ENCODE data around the gene KCNIP4.
"Not testable (repeated sequence)": the region's sequence is repeated elsewhere in the genome, so short reads cannot be mapped to it uniquely, and the experiment has no call there.

Gene KCNIP4

DNA sequence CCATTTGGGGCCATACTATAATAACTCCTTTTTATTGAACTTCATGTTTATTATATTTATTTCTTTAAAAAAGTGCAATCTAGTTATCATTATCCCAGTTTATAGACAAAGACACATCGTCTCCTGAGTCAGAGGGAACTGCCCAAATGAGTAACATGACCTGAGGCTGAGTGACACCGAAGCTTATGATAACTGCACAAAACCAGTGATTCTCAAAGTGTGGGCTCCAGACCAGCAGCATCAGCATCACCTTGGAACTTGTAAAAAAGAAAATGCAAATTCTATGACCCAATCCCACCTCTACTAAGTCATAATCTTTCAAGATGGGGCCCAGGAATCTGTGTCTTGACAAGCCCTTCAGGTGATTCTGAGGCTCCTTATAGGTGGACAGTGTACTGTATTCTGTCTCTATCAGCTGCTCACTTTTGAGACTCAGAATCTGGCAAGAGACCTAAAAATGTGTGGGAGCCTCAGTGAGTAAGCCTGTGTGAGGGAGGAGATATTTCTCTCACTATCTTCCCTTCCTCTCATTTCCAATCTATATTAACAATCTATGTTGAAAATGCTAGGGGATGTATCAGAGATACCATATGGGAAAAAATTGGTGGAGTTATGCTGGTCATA is 1101.3 kb downstream of the KCNIP4 start:
- DNase-seq (ENCODE audit: low spot score): no peak

GRCh38 chr4:20844311-20844710 is 1104.3 kb downstream of the KCNIP4 start:
- DNase-seq (ENCODE audit: low spot score): no peak

DNA sequence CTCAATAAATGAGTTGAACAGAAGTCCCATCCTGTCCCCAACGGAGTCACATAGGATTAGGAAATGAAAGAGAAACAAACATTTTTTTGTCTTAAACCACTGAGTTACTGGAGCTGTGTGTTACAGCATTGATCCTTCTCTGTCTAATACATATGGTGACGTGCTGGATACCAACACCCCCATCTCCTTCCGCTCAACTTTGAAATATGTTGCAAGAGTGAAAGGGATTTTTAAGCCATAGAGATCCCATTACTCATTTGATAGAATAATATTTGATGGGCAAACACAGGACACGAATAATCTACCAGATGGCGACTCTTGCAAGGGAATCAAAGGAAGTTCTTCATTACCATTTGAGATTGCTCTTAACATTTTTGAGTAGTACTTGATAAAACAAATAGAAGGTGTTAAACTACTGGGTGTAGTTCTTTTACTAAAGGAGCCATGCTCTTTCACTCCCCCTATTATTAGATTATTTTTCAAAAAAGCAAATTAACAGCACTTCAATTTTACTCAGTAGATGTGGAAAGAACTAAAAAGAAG is 1107.9 kb downstream of the KCNIP4 start:
- no peak for DNase-seq (ENCODE audit: low spot score)

GRCh38 chr4:20839957-20840356 is 1108.6 kb downstream of the KCNIP4 start:
- DNase-seq (ENCODE audit: low spot score): peak; percentile 61

DNA sequence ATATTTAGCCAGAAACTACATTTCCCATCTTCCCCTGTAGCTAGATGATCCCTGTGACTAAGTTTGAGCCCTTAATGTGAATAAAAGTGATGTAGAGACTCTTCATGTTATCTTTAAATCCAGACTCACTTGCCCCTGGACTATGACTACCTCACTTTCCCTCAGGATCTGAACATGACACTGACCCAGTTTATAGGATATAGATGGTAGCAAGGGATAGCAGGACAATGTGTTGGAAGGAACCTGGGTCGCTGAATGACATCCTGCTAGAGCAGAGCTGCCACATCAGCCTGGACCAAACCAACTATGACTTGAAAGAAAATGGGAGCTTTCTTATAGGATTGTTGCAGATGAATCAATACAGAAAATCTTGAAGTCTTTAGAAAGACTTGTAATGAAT is 1110.1 kb downstream of the KCNIP4 start:
- DNase-seq (ENCODE audit: low spot score): no peak

DNA sequence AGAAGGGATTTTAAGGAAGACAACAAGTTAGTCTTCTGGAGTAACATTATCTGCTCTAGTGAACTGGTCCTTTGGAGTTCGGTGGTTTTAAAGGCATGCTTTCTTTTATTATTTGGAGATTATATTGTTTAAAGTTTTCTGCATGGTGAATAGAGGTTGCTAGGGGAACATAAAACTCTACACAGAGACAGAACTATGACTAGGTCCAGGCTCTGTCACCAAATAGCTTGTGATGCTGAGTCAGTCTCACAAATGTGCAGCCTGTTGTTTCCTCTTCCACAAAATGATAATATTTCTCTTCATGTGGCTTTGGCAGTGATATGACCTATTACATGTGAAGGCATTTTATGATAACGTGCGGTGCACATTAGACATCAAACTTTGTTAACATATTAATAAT is 1115.7 kb downstream of the KCNIP4 start:
- peak; percentile 55 for DNase-seq (ENCODE audit: low spot score)

- no peak for DNase-seq (ENCODE audit: low spot score)
These were observed 1116.8 kb downstream of the KCNIP4 start for GRCh38 chr4:20831746-20832145.

DNA sequence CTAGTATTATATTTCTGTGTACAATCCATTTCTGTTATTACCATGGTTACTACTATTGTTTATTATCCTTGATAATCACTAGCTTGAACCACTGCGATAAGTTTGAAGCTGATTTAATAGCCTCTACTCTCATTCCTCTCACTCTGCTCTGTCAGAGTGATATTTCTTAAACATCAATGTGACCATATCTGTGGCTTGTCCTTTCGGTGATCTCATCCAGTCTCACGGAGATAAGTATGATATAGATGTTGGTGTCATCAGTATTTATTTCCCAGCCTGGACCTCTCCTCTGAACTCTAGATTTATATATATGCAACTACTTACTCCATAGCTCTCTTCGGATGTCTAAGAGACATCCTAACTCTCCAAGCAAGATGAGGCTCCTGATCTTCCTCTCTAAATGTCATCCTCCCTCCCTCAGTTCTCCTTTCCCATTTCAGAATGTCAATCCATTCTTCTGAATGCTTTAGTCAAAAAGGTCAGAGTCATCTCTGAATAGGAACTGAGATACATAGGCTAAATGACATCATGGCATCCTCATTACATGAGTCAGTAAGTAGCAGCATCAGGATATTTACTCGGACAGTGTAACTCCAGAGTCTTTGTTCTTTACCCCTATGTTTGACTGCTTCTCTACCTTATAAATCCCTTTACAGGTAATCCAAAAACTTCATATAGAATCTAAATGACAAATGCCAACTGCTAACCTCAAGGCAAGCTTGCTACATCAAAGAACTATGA is 1118.8 kb downstream of the KCNIP4 start:
- DNase-seq (ENCODE audit: low spot score): no peak

- no peak for DNase-seq (ENCODE audit: low spot score)
These were observed 1123.1 kb downstream of the KCNIP4 start for GRCh38 chr4:20825505-20825904.

DNA sequence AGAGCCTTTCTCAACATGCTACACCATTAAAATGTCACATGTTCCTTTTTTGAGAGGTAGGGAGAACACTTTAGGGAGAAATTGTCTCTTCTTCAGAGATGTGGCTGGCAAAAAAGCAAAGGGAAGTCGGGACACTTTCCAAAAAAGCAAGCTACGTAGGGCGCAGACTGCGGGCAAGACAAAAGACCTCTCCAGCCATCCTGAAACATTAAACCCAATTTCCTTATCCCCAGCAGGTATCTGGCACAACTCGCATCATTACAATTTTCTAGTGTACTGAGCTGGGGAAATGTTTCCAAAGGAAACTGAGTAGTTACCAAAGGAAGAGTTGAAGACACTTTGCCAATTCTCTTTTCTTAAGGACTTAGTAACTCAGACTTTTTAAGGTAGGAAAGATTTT is 1132.3 kb downstream of the KCNIP4 start:
- DNase-seq (ENCODE audit: low spot score): no peak

DNA sequence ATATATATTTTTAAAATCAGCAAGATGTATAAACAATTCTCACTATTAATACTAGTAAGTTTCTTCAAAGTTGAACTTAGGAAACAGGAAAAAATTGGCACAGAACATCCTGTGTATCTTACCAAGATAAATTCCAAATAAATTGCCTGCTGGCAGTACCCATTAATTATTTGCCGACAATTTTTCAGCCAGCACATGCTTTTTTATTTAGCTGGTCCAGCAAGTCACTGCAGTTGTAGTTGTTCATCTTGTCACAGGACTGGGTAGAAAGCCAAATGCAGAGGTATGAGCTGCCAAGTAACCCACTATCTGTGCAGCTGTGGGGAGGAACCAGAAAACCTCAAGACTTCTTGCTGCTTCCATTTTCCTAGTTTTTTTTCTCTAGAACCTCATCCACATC is 1134.9 kb downstream of the KCNIP4 start:
- no peak for DNase-seq (ENCODE audit: low spot score)

- no peak for DNase-seq (ENCODE audit: low spot score)
These were observed 1138.8 kb downstream of the KCNIP4 start for GRCh38 chr4:20809812-20810211.

- DNase-seq (ENCODE audit: low spot score): no peak
These were observed 1142.9 kb downstream of the KCNIP4 start for GRCh38 chr4:20805716-20806115.

DNA sequence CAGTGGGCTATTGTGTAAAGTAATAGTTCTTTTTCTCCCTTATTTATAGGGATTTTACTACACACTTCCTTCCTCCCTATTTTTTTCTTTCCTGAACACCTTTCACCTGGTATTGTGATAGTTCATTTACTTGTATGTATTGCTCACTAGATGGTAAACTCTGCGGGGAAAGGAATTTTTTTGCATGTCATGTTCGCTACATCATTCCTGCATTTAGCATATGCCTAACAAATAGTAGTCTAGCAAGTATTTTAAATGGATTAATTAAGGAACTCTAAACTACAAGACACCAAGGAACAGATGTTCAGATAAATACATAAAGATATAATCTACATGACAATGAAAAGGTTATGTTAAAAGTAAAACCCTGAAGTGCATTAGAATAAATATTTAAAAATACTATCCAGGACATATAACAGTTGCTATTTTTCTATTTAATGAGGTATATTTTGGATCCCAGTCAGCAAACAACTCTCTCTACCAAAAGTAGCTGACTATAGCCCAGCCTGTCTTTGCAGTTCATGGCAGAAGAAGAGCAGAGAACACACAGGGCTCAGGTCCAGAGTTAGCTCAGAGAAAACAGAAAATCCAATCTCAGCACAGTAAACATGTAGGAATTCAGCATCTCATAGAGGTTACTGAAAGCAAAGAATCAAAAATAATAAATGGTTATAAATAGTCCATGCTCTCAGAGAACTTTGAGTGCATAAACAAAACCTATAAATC is 1160.5 kb downstream of the KCNIP4 start:
- DNase-seq (ENCODE audit: low spot score): no peak

GRCh38 chr4:20783134-20783533 is 1165.4 kb downstream of the KCNIP4 start:
- DNase-seq (ENCODE audit: low spot score): not testable (repeated sequence)

DNA sequence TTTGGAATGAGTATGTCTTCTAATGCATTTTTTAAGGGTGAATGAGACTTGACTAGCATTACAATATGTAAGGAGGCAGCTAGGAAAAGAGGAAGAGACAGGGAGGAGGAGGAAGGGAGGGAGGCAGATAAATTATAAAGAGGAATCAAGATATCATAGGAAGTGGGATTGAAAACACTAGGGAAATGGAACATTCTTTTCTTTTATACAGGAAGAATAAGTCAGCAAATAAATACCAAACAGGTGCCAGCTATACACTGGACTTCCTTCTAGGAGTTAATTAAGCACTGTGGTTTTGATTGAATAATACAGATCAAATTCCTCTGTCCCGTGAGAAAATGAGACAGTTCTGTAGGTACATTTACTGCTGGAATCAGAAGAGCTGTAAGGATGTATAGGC is 1169.7 kb downstream of the KCNIP4 start:
- no peak for DNase-seq (ENCODE audit: low spot score)

- peak; percentile 65 for DNase-seq (ENCODE audit: low spot score)
These were observed 1175.2 kb downstream of the KCNIP4 start for GRCh38 chr4:20773144-20773997.

DNA sequence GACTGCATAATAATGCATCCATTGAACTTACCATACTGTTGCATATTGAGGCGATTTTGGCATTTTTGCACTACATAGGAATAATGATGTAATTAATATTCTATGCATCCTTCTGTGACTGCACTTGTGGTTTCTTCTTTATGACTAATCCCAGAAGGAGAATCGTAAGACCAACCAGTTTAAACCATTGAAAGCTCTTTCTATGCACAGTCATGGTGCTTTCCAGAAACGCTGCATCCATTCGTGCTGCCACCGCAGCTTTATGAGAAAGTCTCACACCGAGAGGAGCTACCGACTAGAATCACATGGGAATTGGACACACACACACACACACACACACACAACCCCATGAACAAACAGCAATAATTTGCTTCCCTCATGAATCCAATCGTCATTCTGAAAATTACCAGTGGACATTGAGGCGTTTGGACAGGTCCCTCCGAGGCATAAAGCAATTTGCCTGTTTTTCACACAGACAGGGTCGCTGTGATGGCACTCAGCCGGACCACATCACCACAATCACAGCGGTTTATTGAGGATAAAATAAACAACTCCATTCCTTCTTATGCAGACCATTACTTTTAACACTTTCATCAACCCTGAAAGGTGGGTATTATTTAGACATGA is 1184.1 kb downstream of the KCNIP4 start:
- no peak for DNase-seq (ENCODE audit: low spot score)

DNA sequence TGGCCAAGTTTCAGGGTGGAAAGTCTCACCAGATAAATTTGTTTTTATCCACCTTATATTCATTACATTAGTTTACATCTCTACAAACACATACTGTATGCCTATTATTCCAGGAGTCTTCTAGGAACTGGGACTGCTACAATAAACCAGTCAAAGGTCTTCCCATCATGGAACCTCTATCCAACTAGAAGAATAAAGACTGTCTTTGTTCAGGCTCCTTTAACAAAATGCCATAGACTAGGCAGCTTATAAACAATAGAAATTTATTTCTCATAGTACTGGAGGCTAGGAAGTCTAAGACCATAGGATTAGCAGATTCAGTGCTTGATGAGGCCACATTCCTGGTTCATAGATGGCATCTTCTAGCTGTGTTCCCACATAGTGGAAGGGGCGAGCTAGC is 1186.7 kb downstream of the KCNIP4 start:
- no peak for DNase-seq (ENCODE audit: low spot score)

DNA sequence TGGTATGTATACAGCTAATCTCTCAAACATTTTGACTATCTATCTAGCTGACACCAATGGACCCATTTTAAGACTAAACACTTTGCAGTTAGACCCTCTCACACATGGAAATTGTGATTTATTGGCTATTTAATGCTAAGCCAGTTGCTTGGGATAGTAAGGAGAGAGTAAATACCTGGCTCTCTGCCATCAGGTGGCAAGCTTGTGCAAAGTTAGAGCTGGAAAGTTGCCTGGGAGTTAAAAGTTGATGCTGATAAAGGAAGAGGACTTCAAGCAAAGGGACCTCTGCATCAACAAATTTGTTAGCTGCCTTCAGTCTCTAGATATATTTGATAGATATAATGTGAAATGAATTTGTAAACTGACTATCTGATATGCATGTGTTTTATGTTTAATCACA is 1187.2 kb downstream of the KCNIP4 start:
- no peak for DNase-seq (ENCODE audit: low spot score)

DNA sequence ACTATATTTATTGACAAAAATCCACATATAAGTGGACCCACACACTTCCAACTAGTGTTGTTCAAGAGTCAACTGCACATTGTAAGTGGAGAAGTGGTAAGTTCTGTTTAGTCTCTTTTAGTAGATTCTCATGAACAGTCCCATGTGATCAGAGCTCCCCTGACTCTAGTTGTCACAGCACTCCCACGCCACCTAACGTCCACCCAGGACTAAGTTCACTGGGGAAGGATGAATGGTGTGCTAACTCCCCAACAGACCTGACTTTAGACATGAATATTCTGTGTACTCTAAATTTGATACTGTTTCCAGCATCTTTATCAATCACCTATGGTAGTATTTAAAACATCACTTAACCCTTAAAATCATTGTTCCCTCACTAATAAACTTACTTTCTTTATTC is 1188.5 kb downstream of the KCNIP4 start:
- DNase-seq (ENCODE audit: low spot score): no peak

DNA sequence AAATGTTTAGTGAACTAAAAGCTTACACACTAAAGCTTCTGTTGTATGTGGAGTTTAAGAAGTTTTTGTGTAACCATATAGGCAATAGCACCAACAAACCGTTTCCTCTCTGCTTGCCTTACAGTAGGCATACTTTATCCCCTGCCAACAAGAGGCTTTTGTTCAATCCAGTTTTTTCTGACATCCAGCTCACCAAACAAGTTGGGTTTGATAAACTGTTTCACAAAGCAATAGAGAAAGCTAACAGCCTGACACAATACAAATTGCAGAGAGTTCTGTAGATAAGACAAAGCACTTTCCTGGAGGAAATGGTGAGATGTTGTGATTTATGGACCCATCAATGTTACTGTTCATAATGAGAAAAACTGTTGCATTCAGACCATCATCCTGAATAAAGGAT is 1194.5 kb downstream of the KCNIP4 start:
- no peak for DNase-seq (ENCODE audit: low spot score)
